ENCODE results near the gene PRPF19. TPM values are rescaled to one million over a fixed set of nuclear protein-coding genes. Genes with fewer than 3 reads are reported as not detected.

The PRPF19 gene
- polyA plus RNA-seq, 1 of the 3 experiments (the other 2 are of a cell fraction) = 58.9 TPM

DNA sequence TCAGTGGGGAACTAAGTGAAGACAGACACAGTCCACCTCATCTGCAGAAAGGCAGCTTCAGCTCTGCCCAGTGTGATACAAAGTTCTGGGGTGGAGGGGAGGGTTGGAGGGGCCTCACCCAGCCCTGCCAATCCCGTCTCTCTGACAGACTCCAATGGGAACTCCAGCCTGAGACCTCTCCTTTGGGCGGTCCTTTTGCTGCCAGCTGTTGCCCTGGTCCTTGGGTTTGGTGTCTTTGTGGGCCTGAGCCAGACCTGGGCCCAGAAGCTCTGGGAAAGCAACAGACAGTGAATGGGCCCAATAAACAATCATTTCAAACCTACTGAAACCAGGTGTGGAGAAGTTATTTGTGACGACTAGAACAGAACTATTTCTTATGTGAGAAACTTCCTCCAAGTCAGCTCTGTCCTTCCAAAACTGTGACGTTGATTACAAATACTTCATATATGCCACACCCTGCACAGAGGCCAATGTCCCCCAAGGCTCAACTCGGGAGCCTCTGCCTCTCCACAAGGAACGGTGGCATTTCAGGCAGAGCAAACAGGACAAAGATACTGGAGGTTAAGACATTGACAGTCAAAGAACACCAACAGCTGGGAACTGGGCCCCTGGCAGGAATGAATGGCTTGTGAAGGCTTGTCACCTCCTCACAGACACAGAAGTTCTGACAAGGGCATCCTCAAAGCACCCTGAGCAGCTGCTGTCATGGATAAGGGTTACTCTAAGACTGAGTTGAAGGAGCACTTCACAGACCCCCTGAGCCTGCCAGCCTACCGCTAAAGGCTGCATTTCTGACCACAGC, 30.8 kb downstream of the PRPF19 start (continued):
- TF ChIP-seq, protein P1, sequence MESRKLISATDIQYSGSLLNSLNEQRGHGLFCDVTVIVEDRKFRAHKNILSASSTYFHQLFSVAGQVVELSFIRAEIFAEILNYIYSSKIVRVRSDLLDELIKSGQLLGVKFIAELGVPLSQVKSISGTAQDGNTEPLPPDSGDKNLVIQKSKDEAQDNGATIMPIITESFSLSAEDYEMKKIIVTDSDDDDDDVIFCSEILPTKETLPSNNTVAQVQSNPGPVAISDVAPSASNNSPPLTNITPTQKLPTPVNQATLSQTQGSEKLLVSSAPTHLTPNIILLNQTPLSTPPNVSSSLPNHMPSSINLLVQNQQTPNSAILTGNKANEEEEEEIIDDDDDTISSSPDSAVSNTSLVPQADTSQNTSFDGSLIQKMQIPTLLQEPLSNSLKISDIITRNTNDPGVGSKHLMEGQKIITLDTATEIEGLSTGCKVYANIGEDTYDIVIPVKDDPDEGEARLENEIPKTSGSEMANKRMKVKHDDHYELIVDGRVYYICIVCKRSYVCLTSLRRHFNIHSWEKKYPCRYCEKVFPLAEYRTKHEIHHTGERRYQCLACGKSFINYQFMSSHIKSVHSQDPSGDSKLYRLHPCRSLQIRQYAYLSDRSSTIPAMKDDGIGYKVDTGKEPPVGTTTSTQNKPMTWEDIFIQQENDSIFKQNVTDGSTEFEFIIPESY (IDR thresholded peaks at IDR 0.05; ENCODE audit: borderline replicate concordance, low read depth) = no peak

- no peak overlapping the region for H3K9ac ChIP-seq
- H2AFZ ChIP-seq (ENCODE audit: low read depth) = no peak overlapping the region
- peaks cover 0 to 8% of the 10 kb centered on the region in 2 experiments; a peak in 1 of 4 replicates for H3K4me1 ChIP-seq (ENCODE audit: control insufficient read depth in 1 of 2, insufficient read depth in 2 of 2, low read depth in 1 of 2, low read length in 1 of 2)
- TF ChIP-seq NRF1 (IDR thresholded peaks at IDR 0.05; ENCODE audit: low read depth, low read length) = no peak
- no peak for TF ChIP-seq FOXM1 (IDR thresholded peaks at IDR 0.05; ENCODE audit: low read depth)
- TF ChIP-seq TEAD4 (IDR thresholded peaks at IDR 0.05; ENCODE audit: borderline replicate concordance, insufficient read depth) = no peak
- no peak for TF ChIP-seq ELF1 (IDR thresholded peaks at IDR 0.05)
- no peak for TF ChIP-seq GATA2 (CRISPR knock-in tag; IDR thresholded peaks at IDR 0.05)
- no peak for TF ChIP-seq SMC3 (IDR thresholded peaks at IDR 0.05; ENCODE audit: low read depth, low read length)
- no peak for TF ChIP-seq YY1 (IDR thresholded peaks at IDR 0.05; ENCODE audit: low read depth)
- no peak for TF ChIP-seq MEF2A (IDR thresholded peaks at IDR 0.05; ENCODE audit: borderline replicate concordance, low read depth)
- H3K9me2 ChIP-seq = no peaks in the 10 kb centered on the region
- ChIA-PET CTCF (interaction anchor here (2.0 to 2.7 kb wide), 2 partner anchors 13 to 44 kb away, joined by 7 to 8 read pairs; no protein-coding TSS in a partner anchor), POLR2A (no interaction called here)
- no peak overlapping the region for H3K4me3 ChIP-seq (ENCODE audit: low read depth in 2 of 2, low read length in 1 of 2)
- 91% methylated on average over 9 of the region's 13 CpGs for WGBS (ENCODE audit: low lambda C conversion rate)
- no peaks in the 10 kb centered on the region for H3K9me3 ChIP-seq
- no peaks in the 10 kb centered on the region for H3K27me3 ChIP-seq (ENCODE audit: insufficient read depth)
- H3F3A ChIP-seq (replicated peaks; ENCODE audit: insufficient read depth) = no peaks in the 10 kb centered on the region
- no peak overlapping the region for H3K4me2 ChIP-seq
- H3K36me3 ChIP-seq (replicated peaks in 1 of 2; ENCODE audit: control insufficient read depth in 1 of 2, insufficient read depth in 2 of 2, low read length in 1 of 2) = peaks cover 0 to 15% of the 10 kb centered on the region in 2 experiments
- DNase-seq = no peak
- no peaks in the 10 kb centered on the region for H4K20me1 ChIP-seq (ENCODE audit: insufficient read depth)
- no peak overlapping the region for H3K27ac ChIP-seq (ENCODE audit: low read depth in 2 of 2, low read length in 1 of 2)
- H3K79me2 ChIP-seq (ENCODE audit: insufficient read depth) = no peaks in the 10 kb centered on the region
Observed at GRCh38 chr11:60874421-60875365, 31.7 kb downstream of the PRPF19 start.

- Histone ChIP-seq H3K9me2 (no peaks in the 10 kb centered on the region), H3K79me2 (ENCODE audit: insufficient read depth) (no peaks in the 10 kb centered on the region), H2AFZ (ENCODE audit: low read depth) (no peak overlapping the region), H3K4me2 (no peak overlapping the region), H3K27me3 (ENCODE audit: insufficient read depth) (no peaks in the 10 kb centered on the region), H3F3A (replicated peaks; ENCODE audit: insufficient read depth) (no peaks in the 10 kb centered on the region), H4K20me1 (ENCODE audit: insufficient read depth) (no peaks in the 10 kb centered on the region), H3K36me3 (replicated peaks in 1 of 2; ENCODE audit: control insufficient read depth in 1 of 2, insufficient read depth in 2 of 2, low read length in 1 of 2) (peaks cover 0 to 5% of the 10 kb centered on the region in 2 experiments), H3K4me3 (ENCODE audit: low read depth in 2 of 2, low read length in 1 of 2) (no peak overlapping the region), H3K27ac (ENCODE audit: low read depth in 2 of 2, low read length in 1 of 2) (no peak overlapping the region), H3K4me1 (ENCODE audit: control insufficient read depth in 1 of 2, insufficient read depth in 2 of 2, low read depth in 1 of 2, low read length in 1 of 2) (peaks cover 0 to 8% of the 10 kb centered on the region in 2 experiments; a peak in 1 of 4 replicates), H3K9ac (no peak overlapping the region), H3K9me3 (no peaks in the 10 kb centered on the region)
- ChIA-PET CTCF (interaction anchor here (2.7 kb wide), 1 partner anchor 14 kb away, joined by 8 read pairs; no protein-coding TSS in a partner anchor), POLR2A (no interaction called here)
- 91% methylated on average over 11 of the region's 12 CpGs for WGBS (ENCODE audit: low lambda C conversion rate)
- no peak for DNase-seq
- no peak for TF ChIP-seq MXI1 (IDR thresholded peaks at IDR 0.05; ENCODE audit: low read depth, low read length)
- no peak for TF ChIP-seq NRF1 (IDR thresholded peaks at IDR 0.05; ENCODE audit: low read depth, low read length)
- TF ChIP-seq, protein P2, sequence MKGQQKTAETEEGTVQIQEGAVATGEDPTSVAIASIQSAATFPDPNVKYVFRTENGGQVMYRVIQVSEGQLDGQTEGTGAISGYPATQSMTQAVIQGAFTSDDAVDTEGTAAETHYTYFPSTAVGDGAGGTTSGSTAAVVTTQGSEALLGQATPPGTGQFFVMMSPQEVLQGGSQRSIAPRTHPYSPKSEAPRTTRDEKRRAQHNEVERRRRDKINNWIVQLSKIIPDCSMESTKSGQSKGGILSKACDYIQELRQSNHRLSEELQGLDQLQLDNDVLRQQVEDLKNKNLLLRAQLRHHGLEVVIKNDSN (IDR thresholded peaks at IDR 0.05; ENCODE audit: borderline replicate concordance, low read depth) = no peak
- TF ChIP-seq CHD2 (IDR thresholded peaks at IDR 0.05; ENCODE audit: low read length, partially characterized antibody) = no peak
- TF ChIP-seq, protein P1 (IDR thresholded peaks at IDR 0.05; ENCODE audit: borderline replicate concordance, low read depth) = no peak
Observed at GRCh38 chr11:60873533-60873932, 32.9 kb downstream of the PRPF19 start.
